Nephron (organoid): ENCODE measurements around the gene SLC13A3.

Experiments used
- H3K27ac Mint-ChIP-seq, 3 experiments: 2 replicates each; pipeline ENCODE4 v1.8.0; 2020; ENCODE audit warnings: mixed read lengths in 3 of 3, mild to moderate bottlenecking in 2 of 3, moderate library complexity in 1 of 3
- H3K27me3 Mint-ChIP-seq: 2 replicates; pipeline ENCODE4 v1.8.0; 2021; ENCODE audit warnings: low read depth, mild to moderate bottlenecking, moderate library complexity, mixed read lengths
- H3K36me3 Mint-ChIP-seq: 2 replicates; pipeline ENCODE4 v1.8.0; 2020; ENCODE audit warnings: low read depth, mixed read lengths
- H3K4me1 Mint-ChIP-seq: 2 replicates; pipeline ENCODE4 v1.8.0; 2020; ENCODE audit warnings: mixed read lengths
- H3K4me3 Mint-ChIP-seq, 3 experiments: 2 replicates each; pipeline ENCODE4 v1.8.0; 2020; ENCODE audit warnings: mild to moderate bottlenecking in 3 of 3, mixed read lengths in 3 of 3, moderate library complexity in 2 of 3
- H3K9me3 Mint-ChIP-seq: 2 replicates; pipeline ENCODE4 v1.8.0; 2020; ENCODE audit warnings: mixed read lengths
- TF ChIP-seq, protein P1 (sequence below), 3 experiments: fragments of 200-600 bp; sonication (generic); IDR thresholded peaks; one replicate each; pipeline ENCODE4 v1.5.0; 2021; ENCODE audit warnings: antibody characterized with exemption in 3 of 3; ENCODE audit not compliant: unreplicated experiment in 3 of 3

SLC13A3 gene

DNA sequence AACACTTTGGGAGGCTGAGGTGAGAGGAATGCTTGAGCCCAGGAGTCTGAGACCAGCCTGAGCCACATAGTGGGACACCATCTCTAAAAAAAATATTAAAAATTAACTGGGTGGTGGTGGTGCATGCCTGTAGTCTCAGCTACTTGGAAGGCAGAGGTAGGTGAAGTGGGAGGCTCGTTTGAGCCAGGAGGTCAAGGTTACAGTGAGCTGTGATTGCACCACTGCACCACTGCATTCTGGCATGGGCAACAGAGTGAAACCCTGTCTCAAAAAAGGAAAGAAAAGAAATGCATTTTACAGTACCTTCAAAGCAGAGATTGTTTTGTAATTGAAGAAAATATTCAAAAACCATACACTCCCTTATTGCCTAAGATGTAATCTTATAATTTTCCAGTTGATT lies 107.3 kb downstream of the SLC13A3 start:
- H3K27ac Mint-ChIP-seq = no peak overlapping the region
- H3K36me3 Mint-ChIP-seq = no peaks in the 10 kb centered on the region
- peaks cover 10% of the 10 kb centered on the region for H3K27me3 Mint-ChIP-seq
- no peaks in the 10 kb centered on the region for H3K4me1 Mint-ChIP-seq
- H3K4me3 Mint-ChIP-seq = no peak overlapping the region
- TF ChIP-seq, protein P1, sequence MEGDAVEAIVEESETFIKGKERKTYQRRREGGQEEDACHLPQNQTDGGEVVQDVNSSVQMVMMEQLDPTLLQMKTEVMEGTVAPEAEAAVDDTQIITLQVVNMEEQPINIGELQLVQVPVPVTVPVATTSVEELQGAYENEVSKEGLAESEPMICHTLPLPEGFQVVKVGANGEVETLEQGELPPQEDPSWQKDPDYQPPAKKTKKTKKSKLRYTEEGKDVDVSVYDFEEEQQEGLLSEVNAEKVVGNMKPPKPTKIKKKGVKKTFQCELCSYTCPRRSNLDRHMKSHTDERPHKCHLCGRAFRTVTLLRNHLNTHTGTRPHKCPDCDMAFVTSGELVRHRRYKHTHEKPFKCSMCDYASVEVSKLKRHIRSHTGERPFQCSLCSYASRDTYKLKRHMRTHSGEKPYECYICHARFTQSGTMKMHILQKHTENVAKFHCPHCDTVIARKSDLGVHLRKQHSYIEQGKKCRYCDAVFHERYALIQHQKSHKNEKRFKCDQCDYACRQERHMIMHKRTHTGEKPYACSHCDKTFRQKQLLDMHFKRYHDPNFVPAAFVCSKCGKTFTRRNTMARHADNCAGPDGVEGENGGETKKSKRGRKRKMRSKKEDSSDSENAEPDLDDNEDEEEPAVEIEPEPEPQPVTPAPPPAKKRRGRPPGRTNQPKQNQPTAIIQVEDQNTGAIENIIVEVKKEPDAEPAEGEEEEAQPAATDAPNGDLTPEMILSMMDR (IDR thresholded peaks at IDR 0.05; ENCODE audit: unreplicated experiment in 3 of 3) = no peak
- no peaks in the 10 kb centered on the region for H3K9me3 Mint-ChIP-seq

DNA sequence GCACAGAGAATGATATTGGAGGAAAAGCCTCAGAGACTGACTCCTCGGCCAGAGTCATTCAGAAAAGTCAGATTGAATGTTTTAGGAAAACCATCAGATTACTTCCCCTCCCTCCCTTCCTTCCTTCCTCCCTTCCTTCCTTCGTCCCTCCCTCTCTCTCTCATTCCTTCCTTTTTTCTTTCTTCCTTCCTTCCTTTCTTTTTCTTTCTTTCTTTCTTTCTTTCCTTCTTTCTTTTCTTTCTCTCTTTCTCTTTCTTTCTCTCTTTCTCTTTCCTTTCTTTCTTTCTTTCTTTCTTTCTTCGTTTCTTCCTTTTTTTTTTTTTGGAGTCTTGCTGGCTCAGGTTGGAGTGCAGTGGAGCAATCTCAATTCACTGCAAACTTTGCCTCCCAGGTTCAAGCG lies 108.2 kb downstream of the SLC13A3 start:
- no peaks in the 10 kb centered on the region for H3K9me3 Mint-ChIP-seq
- no peaks in the 10 kb centered on the region for H3K4me1 Mint-ChIP-seq
- no peaks in the 10 kb centered on the region for H3K36me3 Mint-ChIP-seq
- no peak overlapping the region for H3K4me3 Mint-ChIP-seq
- H3K27ac Mint-ChIP-seq = no peak overlapping the region
- H3K27me3 Mint-ChIP-seq = peaks cover 17% of the 10 kb centered on the region
- TF ChIP-seq, protein P1 (IDR thresholded peaks at IDR 0.05; ENCODE audit: unreplicated experiment in 3 of 3) = no peak

DNA sequence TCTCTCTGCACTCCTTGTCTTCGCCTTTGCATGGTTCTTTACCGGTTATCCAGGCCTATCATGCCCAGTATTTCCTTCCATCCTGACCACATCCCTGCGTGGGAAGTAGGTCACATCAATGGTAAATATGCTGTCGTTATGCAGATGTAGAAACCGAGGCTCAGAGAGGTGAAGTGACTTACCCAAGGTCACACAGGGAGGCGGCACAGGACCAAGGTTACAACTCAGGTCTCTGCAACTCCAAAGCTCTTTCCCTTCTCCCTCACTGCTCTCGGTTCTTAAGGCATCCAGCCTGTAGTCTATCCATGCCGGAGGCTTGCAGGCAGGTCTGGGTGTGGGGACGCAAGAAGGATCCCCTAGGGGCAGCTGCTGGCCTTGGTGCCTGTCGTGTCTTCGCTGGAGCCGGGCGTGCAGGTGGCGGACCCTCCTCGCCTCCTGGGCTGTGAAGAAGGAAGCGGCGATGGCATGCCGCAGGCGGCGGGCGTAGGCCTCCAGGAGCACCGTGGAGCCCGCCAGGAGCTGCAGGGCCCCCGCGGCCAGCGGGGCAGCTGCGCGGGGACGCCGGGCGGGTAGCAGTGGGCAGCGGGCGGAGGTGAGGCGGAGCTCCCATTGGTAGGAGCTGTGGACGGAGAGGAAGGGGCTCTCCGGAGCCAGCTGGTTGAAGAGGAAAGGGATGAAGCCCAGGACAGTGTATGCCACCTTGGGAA lies 109.9 kb downstream of the SLC13A3 start:
- Mint-ChIP-seq H3K27me3 (peaks cover 22% of the 10 kb centered on the region), H3K27ac (no peak overlapping the region), H3K4me1 (no peaks in the 10 kb centered on the region), H3K36me3 (no peaks in the 10 kb centered on the region), H3K9me3 (no peaks in the 10 kb centered on the region), H3K4me3 (no peak overlapping the region)
- TF ChIP-seq, protein P1 (IDR thresholded peaks at IDR 0.05; ENCODE audit: unreplicated experiment in 3 of 3) = no peak

DNA sequence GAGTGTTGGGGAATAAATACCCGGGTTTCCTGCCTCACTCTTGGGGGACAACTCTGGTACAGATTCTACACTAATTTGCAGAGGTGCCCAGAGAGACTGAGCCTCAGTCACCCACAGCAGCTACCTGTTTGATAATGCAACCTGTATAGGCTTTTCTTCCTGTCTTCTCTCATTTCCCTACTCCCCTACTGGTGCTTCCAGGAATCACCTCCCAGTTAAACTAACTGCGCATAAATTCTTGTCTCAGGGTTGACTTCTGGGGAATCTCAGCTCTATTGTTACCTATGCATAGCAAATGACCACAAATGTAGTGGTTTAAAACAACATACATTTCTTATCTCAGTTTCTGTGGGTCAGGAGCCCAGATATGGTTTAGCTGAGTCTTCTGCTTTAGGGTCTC lies 112.1 kb downstream of the SLC13A3 start:
- TF ChIP-seq, protein P1 (IDR thresholded peaks at IDR 0.05; ENCODE audit: unreplicated experiment in 3 of 3) = no peak
- no peaks in the 10 kb centered on the region for H3K9me3 Mint-ChIP-seq
- no peak overlapping the region for H3K27ac Mint-ChIP-seq
- H3K27me3 Mint-ChIP-seq = peaks cover 22% of the 10 kb centered on the region
- no peaks in the 10 kb centered on the region for H3K36me3 Mint-ChIP-seq
- no peak overlapping the region for H3K4me3 Mint-ChIP-seq
- H3K4me1 Mint-ChIP-seq = no peaks in the 10 kb centered on the region

DNA sequence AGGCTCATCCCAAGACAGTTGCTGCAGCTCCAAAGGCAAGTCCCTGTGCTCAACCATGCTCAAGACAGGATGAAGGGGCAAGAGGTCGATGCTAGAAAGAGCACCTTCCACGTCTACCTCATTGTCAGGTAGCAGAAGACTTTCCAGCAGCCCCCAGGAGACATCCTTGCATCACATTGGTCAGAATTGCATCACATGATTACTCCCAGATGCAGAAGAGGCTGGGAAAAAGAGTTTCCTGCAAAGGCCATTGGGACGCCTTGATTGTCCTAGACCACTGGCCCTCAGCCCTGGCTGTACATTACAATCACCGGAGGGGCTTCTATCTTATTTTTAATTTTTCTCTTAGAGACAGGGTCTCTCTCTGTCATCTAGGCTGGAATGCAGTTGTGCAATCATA lies 120.6 kb downstream of the SLC13A3 start:
- Mint-ChIP-seq H3K27ac (no peak overlapping the region), H3K9me3 (no peaks in the 10 kb centered on the region), H3K27me3 (peaks cover 53% of the 10 kb centered on the region), H3K36me3 (no peaks in the 10 kb centered on the region), H3K4me3 (no peak overlapping the region), H3K4me1 (no peaks in the 10 kb centered on the region)
- TF ChIP-seq, protein P1 (IDR thresholded peaks at IDR 0.05; ENCODE audit: unreplicated experiment in 3 of 3) = no peak

DNA sequence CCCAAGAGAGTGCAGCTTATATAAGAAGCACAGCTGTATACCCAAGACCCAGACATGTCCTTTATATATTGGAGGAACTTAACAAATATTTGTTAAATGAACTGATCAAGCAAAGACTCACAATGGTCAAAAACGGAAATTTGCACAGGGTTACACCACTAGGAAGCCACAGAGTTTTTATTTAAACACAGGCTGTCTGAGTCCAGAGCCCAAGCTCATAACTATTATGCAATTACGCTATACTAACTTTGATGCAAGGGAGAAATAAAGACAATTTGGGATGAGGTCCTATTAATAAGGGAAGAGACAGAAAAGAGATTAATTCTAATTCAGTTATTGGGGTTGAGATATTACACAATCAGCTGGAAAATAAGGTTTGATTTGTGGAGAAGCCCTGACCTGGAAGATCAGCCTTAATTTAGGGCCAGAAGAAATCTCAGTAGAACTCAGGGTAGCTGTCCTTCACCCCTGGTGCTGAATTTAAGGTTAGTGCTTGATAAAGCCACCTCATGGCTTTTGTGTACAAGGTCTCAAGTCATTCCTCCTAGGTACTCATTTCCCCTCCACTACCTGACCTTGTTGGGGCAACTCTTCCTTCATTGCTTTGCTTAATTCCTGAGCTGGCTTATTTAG lies 127.4 kb downstream of the SLC13A3 start:
- H3K27ac Mint-ChIP-seq = no peak overlapping the region
- TF ChIP-seq, protein P1 (IDR thresholded peaks at IDR 0.05; ENCODE audit: unreplicated experiment in 3 of 3) = no peak
- no peaks in the 10 kb centered on the region for H3K4me1 Mint-ChIP-seq
- H3K4me3 Mint-ChIP-seq = no peak overlapping the region
- H3K9me3 Mint-ChIP-seq = no peaks in the 10 kb centered on the region
- peaks cover 46% of the 10 kb centered on the region for H3K27me3 Mint-ChIP-seq
- no peaks in the 10 kb centered on the region for H3K36me3 Mint-ChIP-seq
